GM19193 (cell line): ENCODE results near the gene DNAJB12.

ENCODE experiments used
- POLR2A ChIP-seq: IDR thresholded peaks from 4 replicates; pipeline ENCODE4 v1.6.1; 2011; ENCODE audit not compliant: insufficient read depth, insufficient read length; ENCODE audit errors: extremely low read depth

Gene DNAJB12

DNA sequence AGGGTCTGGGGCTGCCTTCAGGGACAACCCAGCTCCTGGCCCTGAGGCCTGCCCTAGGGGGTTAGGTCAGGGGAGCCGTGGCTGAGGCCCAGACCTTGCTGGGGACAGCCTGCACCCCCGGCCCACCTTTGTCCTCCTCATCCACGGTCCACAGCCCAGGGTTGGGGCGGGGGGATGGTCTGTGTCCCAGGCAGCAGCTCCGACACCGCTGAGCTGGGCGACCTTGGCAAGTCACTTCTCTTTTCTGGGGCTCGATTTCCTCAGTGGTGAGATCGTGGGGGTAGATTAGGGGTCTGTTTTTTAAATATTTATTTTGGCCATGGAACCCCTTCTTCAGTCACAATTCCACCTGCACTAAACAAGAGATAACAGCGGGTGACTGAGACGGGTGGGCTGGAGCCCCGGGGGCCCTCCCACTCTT, 30.9 kb downstream of the DNAJB12 start:
- no peak for TF ChIP-seq POLR2A

DNA sequence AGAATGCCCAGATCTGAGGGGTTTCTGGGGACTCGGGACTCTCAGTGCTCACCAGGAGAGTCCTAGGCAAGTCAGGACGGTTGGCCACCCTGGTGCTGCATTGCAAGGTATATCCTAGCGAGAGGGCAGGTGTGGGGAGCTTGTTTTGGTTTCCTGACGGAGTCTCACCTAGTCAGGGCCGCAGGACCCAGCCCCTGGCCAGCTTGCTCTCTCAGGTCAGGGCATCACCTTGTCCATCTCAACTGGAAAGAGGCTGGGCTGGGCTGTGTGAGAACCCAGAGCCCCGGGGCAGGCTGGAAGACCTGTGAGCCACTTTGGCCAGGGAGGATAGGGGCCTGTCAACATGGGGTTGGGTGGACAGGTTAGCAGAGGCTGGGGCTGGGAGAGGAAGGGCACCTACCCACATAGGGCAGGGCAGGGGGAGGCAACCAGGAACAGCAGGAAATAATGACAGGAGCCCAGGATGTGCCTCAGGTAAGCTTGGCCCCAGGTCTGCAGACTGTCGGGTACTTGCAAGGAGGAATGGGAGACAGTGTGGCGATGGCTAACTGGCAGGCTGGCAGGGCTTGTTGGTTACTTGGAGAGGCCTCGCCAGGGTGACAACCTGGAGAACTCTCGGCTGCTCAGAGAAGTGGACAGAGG, 31.5 kb downstream of the DNAJB12 start:
- TF ChIP-seq POLR2A, result no peak

DNA sequence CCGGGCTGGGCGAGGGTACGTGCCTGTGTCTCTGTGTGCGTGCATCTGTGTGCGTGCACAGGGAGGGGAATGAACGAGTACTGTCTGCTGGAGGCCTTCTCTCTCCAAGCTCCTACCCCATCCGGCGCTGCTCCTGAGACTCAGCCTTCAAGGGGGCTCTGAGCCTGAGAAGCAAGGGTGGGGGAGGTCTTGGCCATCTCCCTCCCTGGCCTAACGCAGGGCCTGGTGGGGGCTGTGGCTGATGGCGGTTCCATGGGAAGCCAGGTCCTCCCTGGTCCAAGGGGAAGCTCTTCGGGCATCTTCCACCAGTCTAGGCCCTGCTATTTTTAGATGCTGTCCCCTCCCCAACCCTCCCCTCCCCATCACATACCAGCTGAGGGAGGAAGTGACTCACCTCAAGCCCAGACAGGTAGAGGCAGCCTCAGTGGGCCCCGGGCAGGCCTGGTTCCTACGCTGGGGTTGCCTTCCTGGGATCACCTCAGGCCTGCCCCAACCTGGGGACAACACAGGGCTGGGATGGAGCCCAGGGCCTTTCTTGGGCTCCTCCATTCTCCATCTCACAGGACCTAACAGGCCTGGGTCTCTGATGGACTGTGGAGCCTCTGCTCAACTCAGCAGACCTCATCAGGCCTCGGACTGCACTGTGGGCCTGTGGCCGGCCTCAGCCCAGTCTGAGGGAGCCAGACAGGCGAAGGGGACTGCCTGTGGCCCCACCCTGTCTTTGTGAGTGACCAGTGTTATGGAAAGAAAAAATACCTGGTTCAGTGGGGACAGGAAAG, 32.2 kb downstream of the DNAJB12 start:
- TF ChIP-seq POLR2A, result no peak

DNA sequence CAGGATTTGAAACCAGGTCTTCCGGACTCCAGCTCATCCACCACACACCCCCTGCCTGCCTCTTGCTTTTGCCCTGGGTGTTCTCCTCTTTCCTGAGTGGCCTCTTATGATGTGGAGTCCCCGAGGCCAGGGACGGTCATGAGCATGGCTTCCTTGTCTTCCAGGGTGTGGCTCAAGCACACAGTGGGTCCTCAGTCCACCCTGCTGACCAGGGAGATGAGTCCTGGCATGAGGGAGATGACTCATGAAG, 32.8 kb downstream of the DNAJB12 start:
- TF ChIP-seq POLR2A, result no peak

DNA sequence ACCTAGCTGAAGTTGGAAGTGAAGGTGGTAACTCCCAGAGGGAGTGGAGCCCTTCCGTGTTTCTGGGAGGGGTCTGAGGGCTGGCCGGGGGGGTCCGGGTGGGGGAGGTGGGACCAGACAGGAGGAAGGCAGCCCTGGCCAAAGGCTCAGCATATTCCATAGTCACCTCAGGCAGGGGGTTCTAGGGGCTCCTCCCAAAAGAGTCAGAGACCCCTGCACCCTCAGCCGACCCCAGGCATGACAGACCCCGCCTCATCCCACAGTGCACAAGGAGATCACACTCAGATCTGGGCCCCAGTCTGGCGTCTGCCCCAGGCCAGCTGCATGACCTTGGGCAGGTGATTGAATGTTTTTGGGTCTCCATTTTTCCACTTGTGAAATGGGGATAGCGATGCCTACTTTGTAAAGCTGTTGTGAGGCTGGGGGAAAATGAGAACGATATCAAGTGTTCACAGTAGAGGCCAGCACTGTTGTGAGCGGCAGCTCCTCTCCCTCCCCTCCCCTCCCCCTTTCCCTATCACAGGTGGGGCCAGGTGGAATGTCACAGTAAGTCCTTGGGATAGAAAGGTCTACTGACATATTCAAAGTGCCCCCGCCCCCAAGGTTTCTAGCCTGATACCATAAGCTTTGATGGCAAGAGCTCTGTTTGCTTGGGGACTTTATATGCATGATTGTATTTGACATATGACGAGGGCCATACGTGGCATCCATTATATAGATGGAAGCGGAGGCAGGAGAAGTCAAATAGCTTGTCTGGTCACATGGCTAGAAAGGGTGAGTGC, 33.3 kb downstream of the DNAJB12 start:
- TF ChIP-seq POLR2A, result peak; percentile 30

DNA sequence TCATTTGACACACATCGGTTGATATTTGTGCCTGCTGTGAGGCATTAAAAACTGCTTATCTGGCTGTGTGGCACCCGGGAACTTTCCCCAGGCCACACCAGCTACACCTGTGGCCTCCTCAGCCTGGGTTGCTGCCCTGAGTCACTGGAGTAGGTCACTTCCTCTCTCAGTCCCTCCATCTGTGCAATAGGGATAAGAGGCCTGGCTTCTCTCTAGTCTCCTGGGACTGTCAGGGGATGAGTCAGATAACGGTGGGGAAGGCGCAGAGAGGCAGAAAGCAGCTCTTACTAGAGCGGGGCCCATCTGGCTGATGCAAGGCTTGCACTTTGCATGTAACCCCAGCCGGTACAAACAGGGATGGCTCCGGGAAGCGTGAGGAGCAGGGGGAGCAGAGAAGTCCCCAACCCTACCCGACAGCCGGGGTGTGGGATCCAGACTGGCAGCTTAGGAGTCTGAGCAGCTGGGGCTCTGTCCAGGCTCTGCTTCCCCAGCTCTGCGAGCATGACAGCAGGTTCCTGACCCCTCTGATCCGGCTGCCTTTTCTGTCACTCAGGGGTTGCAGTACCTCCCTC, 34.0 kb downstream of the DNAJB12 start:
- peak; percentile 71 for TF ChIP-seq POLR2A

DNA sequence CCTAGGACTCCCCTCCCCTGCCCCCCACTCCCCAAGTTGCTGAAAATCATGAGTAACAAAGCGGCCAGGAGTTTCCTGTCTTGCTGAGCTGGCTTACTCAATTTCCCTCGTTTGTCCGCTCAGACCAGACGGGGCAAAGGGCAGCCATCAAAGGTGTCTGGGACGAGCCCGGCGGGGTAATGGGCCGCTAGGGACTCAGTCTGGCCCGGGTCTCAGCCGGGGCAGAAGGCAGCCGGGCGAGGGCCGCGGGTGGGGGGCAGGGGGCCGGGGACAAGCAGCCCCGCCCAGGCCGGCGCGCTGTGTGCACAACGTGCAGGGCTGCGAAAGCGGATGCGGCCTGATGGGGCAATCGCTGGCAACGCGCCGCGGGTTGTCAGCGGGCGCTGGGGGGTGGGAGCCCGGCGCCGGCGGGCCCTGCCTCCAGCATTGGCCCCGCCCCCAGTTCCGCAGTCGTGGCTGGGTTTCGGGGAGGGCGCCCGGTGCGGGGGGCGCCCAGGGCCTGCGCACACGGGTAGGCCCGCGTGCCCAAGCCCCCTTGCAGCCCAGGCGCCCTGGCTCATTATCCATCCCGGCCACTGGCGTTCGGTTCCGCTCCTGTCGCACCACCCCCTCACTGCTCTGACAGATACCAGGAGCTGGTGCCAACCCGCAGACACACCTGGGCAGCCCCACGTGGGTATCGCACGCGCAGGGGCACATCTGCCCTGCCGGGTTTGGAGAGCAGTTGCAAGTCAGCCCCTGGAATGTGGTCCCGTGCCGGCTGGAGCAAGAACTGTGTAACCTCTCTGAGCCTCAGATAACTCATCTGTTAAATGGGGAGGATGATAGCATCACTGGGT, 35.1 kb downstream of the DNAJB12 start:
- peak; percentile 67 for TF ChIP-seq POLR2A

DNA sequence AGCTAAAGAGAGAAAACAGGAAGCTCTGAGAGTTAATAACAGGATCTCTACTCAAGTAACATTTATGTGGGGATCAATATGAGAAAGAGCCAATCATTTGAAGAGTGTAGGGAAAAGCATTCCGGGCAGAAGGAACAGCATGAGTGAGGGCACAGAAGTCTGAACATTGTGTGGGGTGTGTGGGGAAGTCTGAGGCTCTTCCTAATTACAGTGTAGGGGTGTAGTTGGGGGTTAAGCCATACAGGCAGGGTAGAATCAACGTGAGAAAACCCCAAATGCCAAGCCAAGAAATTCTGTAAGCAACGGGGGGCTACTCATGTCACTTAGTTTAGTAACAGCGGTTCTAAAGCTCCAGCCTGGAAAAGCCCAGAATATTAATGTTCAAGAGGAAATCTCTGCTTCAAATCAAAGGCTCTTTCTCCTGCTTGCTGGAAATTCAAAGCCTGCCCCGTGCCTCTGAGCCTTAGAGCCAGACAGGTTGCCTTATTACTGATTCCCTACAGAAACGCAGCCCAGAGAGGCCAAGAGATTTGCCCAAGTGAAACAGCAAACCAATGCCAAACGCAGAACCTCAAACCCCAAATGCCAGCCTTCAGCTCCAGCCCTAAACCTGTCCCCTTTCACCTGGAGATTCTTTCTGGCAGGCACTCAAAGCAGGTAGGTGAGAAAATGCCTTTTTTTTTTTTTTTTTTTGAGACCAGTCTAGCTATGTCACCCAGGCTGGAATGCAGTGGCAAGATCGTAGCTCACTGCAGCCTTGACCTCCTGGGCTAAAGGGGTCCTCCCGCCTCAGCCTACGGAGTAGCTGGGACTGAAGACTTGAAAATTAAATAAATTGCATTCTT, 36.1 kb downstream of the DNAJB12 start:
- TF ChIP-seq POLR2A, result no peak

DNA sequence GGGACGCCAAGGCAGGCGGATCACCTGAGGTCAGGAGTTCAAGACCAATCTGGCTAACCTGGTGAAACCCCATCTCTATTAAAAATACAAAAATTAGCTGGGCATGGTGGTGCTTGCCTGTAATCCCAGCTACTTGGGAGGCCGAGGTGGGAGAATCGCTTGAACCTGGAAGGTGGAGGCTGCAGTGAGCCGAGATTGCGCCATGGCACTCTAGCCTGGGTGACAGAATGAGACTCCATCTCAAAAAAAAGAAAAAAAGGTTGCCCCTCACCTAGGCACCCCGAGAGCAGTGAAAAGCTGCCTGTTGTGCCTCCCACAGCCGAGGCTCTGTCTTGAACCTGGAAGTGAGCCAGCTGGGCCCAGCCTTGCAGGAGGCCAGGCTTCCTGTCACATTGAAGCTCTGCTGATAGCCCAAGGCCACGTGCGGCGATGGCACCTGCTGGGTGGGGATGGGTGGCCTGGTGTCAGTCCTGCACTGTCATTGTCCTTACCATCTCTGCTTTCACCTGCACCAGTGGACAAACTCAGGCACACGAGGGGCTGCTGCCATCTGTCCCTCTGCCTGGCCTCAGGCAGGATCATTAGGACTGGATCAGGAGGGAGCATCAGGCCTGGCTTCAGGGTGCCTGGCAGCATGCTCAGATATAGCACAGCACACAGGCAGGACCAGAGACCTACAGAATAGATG, 37.8 kb downstream of the DNAJB12 start:
- no peak for TF ChIP-seq POLR2A

DNA sequence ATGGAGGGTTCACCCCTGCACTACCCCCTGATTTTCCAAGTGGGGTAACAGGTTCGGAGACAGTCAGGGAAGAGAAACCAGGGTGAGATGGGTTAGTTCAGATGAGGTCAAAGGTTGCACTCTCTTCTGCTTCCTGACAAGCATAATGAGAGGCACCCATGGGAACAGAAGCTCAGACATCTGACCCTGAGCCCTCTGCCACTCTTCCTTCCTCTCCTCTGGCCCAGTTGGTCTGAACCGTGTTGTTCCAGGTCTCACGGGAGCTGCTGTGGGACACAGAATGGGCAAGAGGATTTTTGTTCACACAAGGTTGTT, 38.4 kb downstream of the DNAJB12 start:
- TF ChIP-seq POLR2A, result no peak

DNA sequence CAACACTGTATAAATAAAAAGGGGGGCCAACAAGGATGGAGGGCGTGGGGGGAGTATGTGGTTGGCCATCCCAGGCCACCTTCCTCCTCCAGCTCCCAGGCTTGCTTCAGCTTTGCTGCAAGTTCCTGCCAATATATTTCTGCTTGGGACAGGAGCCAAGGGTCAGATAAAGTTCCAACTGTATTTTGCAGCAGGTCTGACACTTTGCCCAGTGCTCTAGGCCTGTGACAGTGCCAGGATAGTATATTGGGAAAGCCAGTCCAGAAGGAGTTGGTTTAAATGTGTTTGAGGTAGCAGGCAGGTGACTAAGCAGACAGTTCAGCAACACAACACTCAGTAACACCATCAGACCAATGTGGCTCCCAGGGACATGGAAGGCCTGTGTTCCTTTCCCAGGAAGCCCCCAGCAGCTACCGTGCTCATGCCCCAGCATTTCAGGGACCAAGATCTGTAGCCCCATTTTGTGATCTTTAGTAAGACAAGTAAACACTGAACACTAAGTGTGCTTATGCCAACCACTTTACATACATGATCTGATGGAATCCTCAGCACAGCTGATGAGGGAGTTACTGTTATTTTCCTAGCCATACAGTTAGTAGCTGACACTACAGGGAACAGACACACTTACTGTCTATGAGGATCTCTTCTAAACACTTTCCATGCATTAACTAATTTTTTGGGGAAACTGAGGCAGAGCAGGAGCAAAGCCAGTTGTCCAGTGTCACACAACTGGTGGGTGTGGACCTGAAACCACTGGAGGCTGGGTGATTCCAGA, 38.9 kb downstream of the DNAJB12 start:
- no peak for TF ChIP-seq POLR2A

DNA sequence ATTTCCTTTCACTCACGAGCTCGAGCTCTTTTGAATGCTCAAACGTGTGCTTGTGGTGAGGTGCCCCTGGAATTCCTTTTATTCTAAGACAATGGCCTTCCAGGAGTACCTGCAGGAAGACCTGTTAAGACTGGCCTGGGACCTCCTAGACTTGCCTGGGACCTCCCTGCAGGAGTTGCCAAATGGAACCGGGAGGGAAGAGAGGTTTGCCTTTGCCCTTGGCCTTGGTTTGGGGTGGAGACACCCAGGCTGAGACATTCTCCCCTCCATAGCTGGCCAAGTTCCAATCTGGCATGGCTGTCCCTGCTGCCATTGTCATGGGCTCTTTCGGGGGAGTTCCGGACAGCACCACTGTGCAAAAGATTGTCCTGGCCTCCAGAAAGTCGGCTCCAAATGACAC, 39.7 kb downstream of the DNAJB12 start:
- no peak for TF ChIP-seq POLR2A

DNA sequence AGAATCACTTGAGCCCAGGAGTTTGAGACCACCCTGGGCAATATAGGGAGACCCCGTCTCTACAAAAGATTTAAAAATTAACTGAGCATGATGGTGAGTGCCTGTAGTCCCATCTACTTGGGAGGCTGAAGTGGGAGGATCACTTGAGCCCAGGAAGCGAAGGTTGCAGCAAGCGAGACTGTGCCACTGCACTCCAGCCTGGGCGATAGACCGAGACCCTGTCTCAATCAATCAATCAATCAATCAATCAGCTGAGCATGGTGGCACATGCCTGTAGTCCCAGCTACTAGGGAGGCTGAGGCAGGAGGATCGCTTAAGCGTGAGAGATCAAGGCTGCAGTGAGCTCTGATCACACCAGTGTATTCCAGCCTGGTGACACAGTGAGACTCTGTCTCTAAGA, 40.5 kb downstream of the DNAJB12 start:
- TF ChIP-seq POLR2A, result no peak
